ENCODE results near the gene DICER1.

DNA sequence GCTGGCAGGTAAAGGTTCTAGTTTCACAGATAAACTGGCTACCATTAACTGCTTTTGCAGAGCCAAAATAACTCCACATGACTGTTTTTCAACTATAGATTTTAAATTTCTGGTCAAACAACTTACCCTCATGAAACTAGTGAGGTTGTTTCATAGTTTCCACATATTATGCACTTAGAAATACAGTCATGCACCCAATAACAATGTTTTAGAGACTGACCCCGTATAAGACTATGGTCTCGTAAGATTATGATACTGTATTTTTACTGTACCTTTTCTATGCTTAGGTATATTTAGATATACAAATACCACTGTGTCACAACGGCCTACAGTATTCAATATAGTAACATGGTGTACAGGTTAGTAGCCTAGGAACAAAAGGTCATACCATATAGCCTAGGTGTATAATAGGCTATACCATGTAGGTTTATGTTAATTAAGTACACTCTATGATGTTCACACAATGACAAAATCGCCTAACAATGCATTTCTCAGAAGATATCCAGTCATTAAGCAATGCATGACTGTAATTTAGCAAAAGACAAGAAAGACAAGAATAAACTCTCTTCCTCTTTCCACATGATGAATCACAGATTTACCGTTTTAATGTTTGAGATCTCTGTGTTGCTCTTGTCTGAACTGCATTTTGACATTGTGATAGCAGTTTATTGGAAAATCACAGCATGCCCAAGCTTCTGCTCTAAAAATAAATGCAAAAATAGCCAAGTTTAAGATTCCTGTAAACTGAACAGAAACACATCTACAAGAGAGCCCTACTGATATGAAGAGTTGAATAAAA, 17.1 kb downstream of the DICER1 start:
- TF ChIP-seq CTCF (IDR thresholded peaks at IDR 0.05) (no peak), ZFX (IDR thresholded peaks at IDR 0.05; ENCODE audit: borderline replicate concordance) (no peak)
